GM18519 (cell line): ENCODE data around the gene SOX9.

Experiments
- ATAC-seq: cut with Tn5 transposase; IDR thresholded peaks from one replicate; pipeline ENCODE4 v1.9.1; 2021; ENCODE audit warnings: mild to moderate bottlenecking, moderate library complexity; ENCODE audit not compliant: unreplicated experiment, low FRiP score

SOX9 gene

GRCh38 chr17:72152387-72152929 is 31.6 kb downstream of the SOX9 start:
- ATAC-seq = no peak

DNA sequence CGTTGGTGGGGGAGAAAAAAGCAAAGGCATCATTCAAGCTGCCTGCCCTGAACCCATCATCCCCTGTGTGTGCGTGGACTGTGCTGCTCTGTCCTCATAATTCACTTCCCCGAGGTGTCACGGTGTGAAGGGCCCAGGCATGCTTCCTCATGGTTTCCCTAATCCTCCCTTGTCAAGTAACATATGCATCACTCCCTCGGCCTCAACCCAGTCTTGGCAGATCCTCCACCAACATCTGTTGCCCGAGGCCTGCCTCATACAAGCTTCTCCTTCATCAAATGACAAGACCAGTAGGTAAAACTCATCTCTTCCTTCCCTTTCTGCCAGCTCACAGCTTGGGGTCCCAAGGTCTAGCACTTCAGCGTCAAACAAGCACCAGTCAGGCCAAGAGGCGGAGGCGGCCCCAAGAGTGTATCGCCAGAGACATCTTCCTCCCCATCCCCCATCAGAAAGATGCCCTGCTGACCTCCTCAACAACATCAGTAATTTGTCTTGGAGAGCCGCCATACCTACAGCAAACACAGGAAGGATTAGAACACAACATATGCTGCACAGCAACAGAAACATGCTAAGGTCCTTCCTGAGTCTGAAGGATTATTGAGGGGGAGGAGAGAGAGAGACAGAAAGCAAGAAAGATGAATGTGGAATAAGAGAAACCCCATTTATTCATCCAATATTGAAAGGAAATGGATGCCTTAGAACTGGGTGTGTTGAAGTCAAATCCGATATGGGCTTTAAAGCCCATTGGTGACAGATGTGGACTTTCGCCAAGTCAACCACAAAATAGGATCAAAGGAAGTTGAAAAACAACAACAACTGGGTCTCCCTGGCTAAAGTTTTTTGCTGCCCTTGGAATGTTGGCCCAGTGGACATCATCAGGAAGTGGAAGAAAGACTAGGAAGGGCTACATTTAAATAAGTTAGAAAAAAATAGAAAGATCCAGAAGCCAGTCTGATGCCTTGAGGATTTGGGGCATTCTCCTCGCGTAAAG is 38.4 kb downstream of the SOX9 start:
- ATAC-seq = no peak

DNA sequence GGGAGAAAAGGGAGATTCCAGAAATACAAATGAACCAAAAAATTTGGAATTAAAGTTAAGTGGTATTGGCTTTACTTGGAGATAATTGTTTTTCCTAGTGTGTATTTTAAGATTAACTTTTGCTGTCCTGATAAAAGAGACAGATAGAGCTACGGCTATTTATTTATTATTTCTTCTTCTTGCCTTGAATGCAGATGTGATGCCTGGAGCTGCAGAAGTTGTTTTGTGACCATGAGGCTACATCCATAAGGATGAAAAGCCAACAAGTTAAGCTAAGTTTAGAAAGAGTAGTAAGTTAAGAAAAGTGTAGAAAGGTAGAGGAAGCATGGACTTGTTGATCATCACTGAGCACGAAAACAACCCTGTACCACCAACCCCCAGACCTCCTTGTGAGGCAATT is 41.7 kb downstream of the SOX9 start:
- no peak for ATAC-seq

GRCh38 chr17:72163474-72163873 is 42.7 kb downstream of the SOX9 start:
- ATAC-seq = no peak

DNA sequence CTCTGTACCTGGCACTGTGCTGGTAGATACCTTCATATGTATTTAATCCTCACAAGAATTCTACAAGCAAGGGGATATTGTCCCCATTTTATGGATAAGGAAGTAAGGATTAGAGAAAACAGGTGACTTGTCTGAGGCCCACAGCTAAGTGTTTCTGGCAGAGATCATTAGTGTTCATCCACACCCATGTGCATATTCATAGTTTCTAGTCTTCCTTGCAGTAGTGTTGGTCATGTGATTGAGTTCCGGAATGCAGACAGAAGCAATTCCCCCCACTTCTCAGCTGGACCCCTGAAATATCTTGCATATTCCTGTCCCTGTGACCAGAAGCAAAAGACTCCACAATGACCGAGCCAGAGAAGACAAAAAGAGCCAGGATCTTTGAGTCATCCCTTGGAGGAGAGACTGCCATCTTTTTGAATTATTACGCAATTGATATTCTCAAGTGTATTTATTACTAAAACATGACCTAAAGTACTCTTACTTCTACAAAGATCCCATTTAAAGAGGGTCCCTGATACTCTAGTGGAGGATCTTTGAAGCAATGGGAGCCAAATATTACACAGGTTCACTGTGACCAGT is 43.4 kb downstream of the SOX9 start:
- ATAC-seq = no peak

DNA sequence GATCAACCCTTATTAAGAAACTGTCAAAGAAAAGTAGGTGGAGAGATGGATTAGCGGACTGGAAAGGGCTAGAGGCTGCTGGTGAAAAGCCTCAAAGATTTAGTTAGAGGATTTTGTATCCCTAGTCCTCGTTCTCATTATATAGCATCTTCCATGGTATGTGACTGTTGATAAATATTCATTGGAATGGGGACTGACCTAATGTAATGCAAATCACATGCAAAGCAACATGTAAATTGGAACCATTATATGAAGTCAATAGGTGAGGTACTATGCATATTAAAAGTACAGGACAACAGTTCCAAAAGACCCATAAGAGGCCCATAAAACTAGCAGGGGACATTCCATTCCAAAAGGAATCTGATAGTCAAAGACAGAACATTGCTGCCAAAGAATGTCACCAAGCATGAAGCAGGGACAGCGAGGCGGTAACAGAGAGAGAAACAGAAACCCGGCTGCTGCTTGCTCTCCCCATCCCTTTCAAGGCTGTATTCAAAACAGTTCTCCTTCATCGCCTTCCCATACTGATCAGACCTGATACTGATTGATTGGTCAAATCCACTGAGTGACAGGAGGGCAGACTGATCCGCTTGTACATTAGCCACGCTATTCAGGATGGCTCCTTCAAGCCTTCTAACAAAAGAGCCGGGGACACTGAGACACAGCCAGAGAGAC is 44.5 kb downstream of the SOX9 start:
- ATAC-seq = no peak

GRCh38 chr17:72165867-72166439 is 45.1 kb downstream of the SOX9 start:
- ATAC-seq = no peak

- ATAC-seq = no peak
Observed at GRCh38 chr17:72167593-72167992, 46.8 kb downstream of the SOX9 start.

GRCh38 chr17:72169823-72170222 is 49.0 kb downstream of the SOX9 start:
- ATAC-seq = no peak

GRCh38 chr17:72171703-72172667 is 51.2 kb downstream of the SOX9 start:
- ATAC-seq = no peak

- ATAC-seq = no peak
Observed at GRCh38 chr17:72173499-72174116, 52.8 kb downstream of the SOX9 start.

- ATAC-seq = no peak
Observed at GRCh38 chr17:72175263-72175662, 54.4 kb downstream of the SOX9 start.
